WERI-Rb-1 (cell line): ENCODE results near the gene ZNF672.
A peak's percentile ranks its signal among the peaks of the same experiment; 100 is the strongest.

ENCODE experiments used
- DNase-seq: peaks from one replicate; pipeline ENCODE4 v3.0.0-alpha.2; 2020
- H3K27ac ChIP-seq: fragments of 250-450 bp; sonication (Bioruptor Pico); 2 replicates; pipeline ENCODE4 v1.5.1; 2020; ENCODE audit warnings: mild to moderate bottlenecking, moderate library complexity
- H3K27me3 ChIP-seq: fragments of 250-450 bp; sonication (Bioruptor Pico); 2 replicates; pipeline ENCODE4 v1.5.1; 2021; ENCODE audit warnings: mild to moderate bottlenecking, low read depth, moderate library complexity; ENCODE audit not compliant: insufficient read depth, severe bottlenecking
- H3K36me3 ChIP-seq: fragments of 250-450 bp; sonication (Bioruptor Pico); 2 replicates; pipeline ENCODE4 v1.5.1; 2020; ENCODE audit warnings: mild to moderate bottlenecking, moderate library complexity
- H3K4me3 ChIP-seq: 2 replicates; pipeline ENCODE4 v1.5.1; 2011; ENCODE audit warnings: low read depth, mild to moderate bottlenecking, control low read depth, low read length
- H3K9me3 ChIP-seq: fragments of 250-450 bp; sonication (Bioruptor Pico); 2 replicates; pipeline ENCODE4 v1.5.1; 2021; ENCODE audit warnings: mild to moderate bottlenecking, moderate library complexity; ENCODE audit not compliant: severe bottlenecking
- CTCF ChIP-seq: IDR thresholded peaks from 2 replicates; pipeline ENCODE4 v1.5.1; 2011; ENCODE audit warnings: low read depth, mild to moderate bottlenecking, control low read depth, inconsistent platforms, low read length

The ZNF672 gene

GRCh38 chr1:248810727-248811513 lies 27.1 kb upstream of the ZNF672 start:
- no peaks in the 10 kb centered on the region for H3K9me3 ChIP-seq
- H3K36me3 ChIP-seq: peaks cover 46% of the 10 kb centered on the region
- no peak overlapping the region for H3K4me3 ChIP-seq
- H3K27me3 ChIP-seq: peaks cover 7% of the 10 kb centered on the region
- no peak overlapping the region for H3K27ac ChIP-seq
- TF ChIP-seq CTCF: no peak
- DNase-seq: no peak

- H3K27ac ChIP-seq: no peak overlapping the region
- H3K4me3 ChIP-seq: no peak overlapping the region
- TF ChIP-seq CTCF: peak; percentile 46
- H3K36me3 ChIP-seq: peaks cover 55% of the 10 kb centered on the region
- H3K9me3 ChIP-seq: no peaks in the 10 kb centered on the region
- no peaks in the 10 kb centered on the region for H3K27me3 ChIP-seq
- peak; percentile 35 for DNase-seq
Observed at GRCh38 chr1:248811514-248812490, 26.2 kb upstream of the ZNF672 start.

- H3K9me3 ChIP-seq: no peaks in the 10 kb centered on the region
- no peak for TF ChIP-seq CTCF
- peaks cover 59% of the 10 kb centered on the region for H3K36me3 ChIP-seq
- no peak overlapping the region for H3K4me3 ChIP-seq
- H3K27ac ChIP-seq: no peak overlapping the region
- H3K27me3 ChIP-seq: no peaks in the 10 kb centered on the region
- DNase-seq: no peak
Observed at GRCh38 chr1:248812736-248813425, 25.1 kb upstream of the ZNF672 start.

- no peak for TF ChIP-seq CTCF
- no peaks in the 10 kb centered on the region for H3K27me3 ChIP-seq
- no peaks in the 10 kb centered on the region for H3K9me3 ChIP-seq
- no peak overlapping the region for H3K4me3 ChIP-seq
- H3K27ac ChIP-seq: no peak overlapping the region
- DNase-seq: no peak
- H3K36me3 ChIP-seq: peaks cover 59% of the 10 kb centered on the region
Observed at GRCh38 chr1:248813546-248813945, 24.5 kb upstream of the ZNF672 start.

- TF ChIP-seq CTCF: no peak
Observed at GRCh38 chr1:248814351-248814750, 23.7 kb upstream of the ZNF672 start.

More at GRCh38 chr1:248814351-248814750, 23.7 kb upstream of the ZNF672 start:
- H3K36me3 ChIP-seq: peaks cover 59% of the 10 kb centered on the region
- no peaks in the 10 kb centered on the region for H3K27me3 ChIP-seq
- no peak overlapping the region for H3K4me3 ChIP-seq
- no peak for DNase-seq
- H3K9me3 ChIP-seq: no peaks in the 10 kb centered on the region
- H3K27ac ChIP-seq: no peak overlapping the region
